ENCODE results near the gene ABI3BP. TPM values are rescaled to one million over a fixed set of nuclear protein-coding genes. Genes with fewer than 3 reads are reported as not detected.

The ABI3BP gene
- total and polyA plus RNA-seq, 9 donors, result 176 to 605 (median 300) TPM

DNA sequence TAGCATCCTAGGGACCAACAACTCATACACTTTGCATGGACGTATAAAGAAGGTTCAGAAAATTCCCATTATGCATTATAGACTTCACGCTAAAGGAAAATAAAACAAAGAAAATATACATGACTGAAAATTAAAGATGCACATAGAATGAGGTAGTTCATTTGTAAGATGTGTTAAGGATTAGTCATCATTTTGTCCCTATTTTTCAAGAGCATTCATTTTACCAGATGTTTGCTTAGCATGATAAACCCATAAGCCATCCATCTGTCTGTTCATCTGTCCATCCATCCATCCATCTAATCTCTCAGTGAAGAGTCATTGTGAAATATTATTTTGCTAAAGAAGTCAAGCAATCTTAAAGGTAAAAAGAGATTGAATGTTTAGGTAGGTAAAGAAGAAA is 203.6 kb downstream of the ABI3BP start:
- Histone ChIP-seq H3K4me1 (ENCODE audit: control insufficient read depth, insufficient read depth, low read length) (no peaks in the 10 kb centered on the region), H3K36me3 (ENCODE audit: control insufficient read depth, insufficient read depth, low read length) (peaks cover 6% of the 10 kb centered on the region), H3K9me3 (replicated peaks; ENCODE audit: control insufficient read depth, low read depth, low read length) (peaks cover 6% of the 10 kb centered on the region), H3K27ac (ENCODE audit: low read length) (no peak overlapping the region), H3K4me3 (ENCODE audit: low read length) (no peak overlapping the region), H3K27me3 (ENCODE audit: control insufficient read depth, insufficient read depth, low read length) (no peaks in the 10 kb centered on the region)
- no CpG with 5 or more reads among the region's 2 CpGs for WGBS (ENCODE audit: insufficient coverage)
- DNase-seq, result no peak

DNA sequence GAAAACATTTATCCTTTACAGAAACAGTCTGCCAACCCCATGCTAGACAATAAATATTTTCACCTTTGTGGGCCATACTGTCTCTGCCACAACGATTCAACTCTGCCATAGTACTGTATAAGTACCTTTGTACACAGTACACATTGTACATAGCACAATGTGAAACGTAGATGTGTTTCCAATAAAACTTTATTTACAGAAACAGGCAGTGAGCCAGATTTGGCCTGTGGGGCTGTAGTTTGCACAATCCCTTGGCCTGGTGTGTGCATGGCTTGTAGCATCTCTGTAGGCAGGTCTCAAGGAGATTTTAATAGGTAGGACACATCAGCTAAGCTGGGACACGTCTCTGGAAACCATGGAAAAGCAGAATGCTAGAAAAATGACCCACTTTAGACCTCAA is 209.6 kb downstream of the ABI3BP start:
- Histone ChIP-seq H3K27ac (ENCODE audit: low read length) (peak overlapping the region; percentile 78), H3K27me3 (ENCODE audit: control insufficient read depth, insufficient read depth, low read length) (no peaks in the 10 kb centered on the region), H3K4me1 (ENCODE audit: control insufficient read depth, insufficient read depth, low read length) (peaks cover 22% of the 10 kb centered on the region), H3K36me3 (ENCODE audit: control insufficient read depth, insufficient read depth, low read length) (peaks cover 11% of the 10 kb centered on the region), H3K4me3 (ENCODE audit: low read length) (no peak overlapping the region), H3K9me3 (replicated peaks; ENCODE audit: control insufficient read depth, low read depth, low read length) (peaks cover 6% of the 10 kb centered on the region)
- no peak for DNase-seq
- WGBS (ENCODE audit: insufficient coverage), result no CpG with 5 or more reads among the region's 3 CpGs

DNA sequence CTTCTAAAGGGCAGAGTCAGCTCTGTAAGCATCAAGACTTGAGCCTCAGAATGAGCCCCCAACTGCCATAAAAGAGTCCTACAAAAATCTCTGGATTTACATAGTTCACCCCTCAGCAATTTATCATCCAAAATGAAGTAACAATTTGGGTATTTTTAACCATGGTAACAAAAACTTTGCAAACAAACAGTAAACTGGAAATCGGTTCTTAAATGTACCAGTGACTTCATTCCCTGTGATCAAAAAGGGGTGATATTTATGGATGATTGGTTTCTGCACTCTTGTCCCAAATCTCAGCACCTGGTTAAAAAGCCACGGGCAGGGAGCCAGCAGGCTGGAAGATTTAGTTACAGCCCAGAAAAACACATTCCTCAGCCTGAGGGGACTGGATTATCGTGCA is 210.3 kb downstream of the ABI3BP start:
- H3K4me3 ChIP-seq (ENCODE audit: low read length), result no peak overlapping the region
- peaks cover 22% of the 10 kb centered on the region for H3K4me1 ChIP-seq (ENCODE audit: control insufficient read depth, insufficient read depth, low read length)
- H3K27ac ChIP-seq (ENCODE audit: low read length), result peak overlapping the region; percentile 78
- H3K36me3 ChIP-seq (ENCODE audit: control insufficient read depth, insufficient read depth, low read length), result peaks cover 10% of the 10 kb centered on the region
- no CpG with 5 or more reads among the region's 3 CpGs for WGBS (ENCODE audit: insufficient coverage)
- H3K27me3 ChIP-seq (ENCODE audit: control insufficient read depth, insufficient read depth, low read length), result no peaks in the 10 kb centered on the region
- DNase-seq, result peak; percentile 87
- peaks cover 6% of the 10 kb centered on the region for H3K9me3 ChIP-seq (replicated peaks; ENCODE audit: control insufficient read depth, low read depth, low read length)

DNA sequence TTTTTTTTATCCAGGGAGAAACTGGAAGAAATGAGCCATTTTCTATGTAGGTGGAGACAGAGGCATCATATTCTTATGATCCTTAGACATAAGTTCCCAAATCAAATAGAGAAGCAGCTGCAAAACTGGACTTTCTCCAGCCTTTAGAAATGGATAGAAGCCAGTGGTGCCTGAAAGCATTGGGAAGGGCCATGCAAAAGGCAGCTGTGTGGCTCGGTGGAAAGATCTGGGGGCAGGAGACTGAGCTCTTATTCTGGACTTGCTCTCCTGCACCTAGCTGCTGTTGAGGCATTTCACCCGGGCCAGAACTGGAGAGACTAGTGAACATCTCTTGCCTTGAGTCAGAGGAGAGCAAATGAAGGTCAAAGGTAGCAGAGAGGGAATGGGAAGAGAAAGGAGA is 210.9 kb downstream of the ABI3BP start:
- peak overlapping the region; percentile 78 for H3K27ac ChIP-seq (ENCODE audit: low read length)
- WGBS (ENCODE audit: insufficient coverage), result 14% methylated on average over 2 of the region's 2 CpGs
- peaks cover 6% of the 10 kb centered on the region for H3K9me3 ChIP-seq (replicated peaks; ENCODE audit: control insufficient read depth, low read depth, low read length)
- no peaks in the 10 kb centered on the region for H3K27me3 ChIP-seq (ENCODE audit: control insufficient read depth, insufficient read depth, low read length)
- H3K4me3 ChIP-seq (ENCODE audit: low read length), result no peak overlapping the region
- DNase-seq, result peak; percentile 93
- peaks cover 16% of the 10 kb centered on the region for H3K36me3 ChIP-seq (ENCODE audit: control insufficient read depth, insufficient read depth, low read length)
- H3K4me1 ChIP-seq (ENCODE audit: control insufficient read depth, insufficient read depth, low read length), result peaks cover 22% of the 10 kb centered on the region

DNA sequence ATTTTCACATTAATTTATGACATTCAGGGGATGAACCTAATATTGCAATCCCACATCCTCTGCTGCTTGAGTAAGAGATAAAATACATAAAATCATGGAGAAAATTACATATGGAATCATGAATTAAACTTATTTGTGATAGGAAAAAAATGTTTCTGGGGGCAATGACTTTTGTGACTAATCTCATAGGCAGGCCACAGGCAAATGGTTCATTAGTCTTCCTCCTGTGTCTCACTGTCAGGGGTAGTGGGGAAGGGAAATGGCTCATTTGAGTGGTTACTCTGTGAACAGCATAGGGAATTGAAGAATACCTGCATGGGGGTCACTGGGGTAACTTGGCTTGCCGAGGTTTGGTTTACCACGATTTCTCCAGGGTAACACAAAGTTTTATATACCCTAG is 211.9 kb downstream of the ABI3BP start:
- no peaks in the 10 kb centered on the region for H3K27me3 ChIP-seq (ENCODE audit: control insufficient read depth, insufficient read depth, low read length)
- WGBS (ENCODE audit: insufficient coverage), result no CpG with 5 or more reads among the region's 2 CpGs
- peaks cover 22% of the 10 kb centered on the region for H3K4me1 ChIP-seq (ENCODE audit: control insufficient read depth, insufficient read depth, low read length)

DNA sequence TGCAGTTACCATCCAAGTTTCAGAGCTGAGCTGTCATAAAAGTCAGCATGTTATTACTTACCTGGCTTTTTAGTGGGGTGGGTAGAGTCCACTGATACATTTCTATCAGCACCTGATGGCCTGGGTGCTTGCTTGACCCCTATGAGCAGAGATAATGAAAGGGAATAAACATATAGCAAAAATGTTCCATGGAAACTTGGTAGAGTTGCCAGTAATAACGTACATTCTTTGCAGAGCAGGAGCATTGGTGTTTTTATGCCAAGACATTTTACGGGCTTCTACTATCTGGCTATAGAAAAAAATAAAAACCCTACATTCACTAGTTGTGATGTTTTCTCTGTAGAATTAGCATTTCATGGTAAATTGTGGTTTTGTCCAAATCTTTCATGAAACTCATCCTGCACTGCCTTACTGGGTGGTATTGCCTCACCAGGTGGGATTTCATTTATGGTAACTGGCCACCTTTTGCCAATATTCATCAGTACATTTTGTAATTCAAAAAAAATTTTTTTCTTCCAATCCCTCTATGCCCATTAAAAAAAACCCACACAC is 213.1 kb downstream of the ABI3BP start:
- peaks cover 22% of the 10 kb centered on the region for H3K4me1 ChIP-seq (ENCODE audit: control insufficient read depth, insufficient read depth, low read length)
- no peak overlapping the region for H3K27ac ChIP-seq (ENCODE audit: low read length)
- H3K36me3 ChIP-seq (ENCODE audit: control insufficient read depth, insufficient read depth, low read length), result peaks cover 37% of the 10 kb centered on the region
- no peak overlapping the region for H3K4me3 ChIP-seq (ENCODE audit: low read length)
- no peaks in the 10 kb centered on the region for H3K9me3 ChIP-seq (replicated peaks; ENCODE audit: control insufficient read depth, low read depth, low read length)
- WGBS (ENCODE audit: insufficient coverage), result no CpG with 5 or more reads among the region's 2 CpGs
- peak; percentile 74 for DNase-seq
- no peaks in the 10 kb centered on the region for H3K27me3 ChIP-seq (ENCODE audit: control insufficient read depth, insufficient read depth, low read length)

More for the DNA sequence above, 211.9 kb downstream of the ABI3BP start:
- Histone ChIP-seq H3K27ac (ENCODE audit: low read length) (peak overlapping the region; percentile 78), H3K9me3 (replicated peaks; ENCODE audit: control insufficient read depth, low read depth, low read length) (peaks cover 6% of the 10 kb centered on the region), H3K36me3 (ENCODE audit: control insufficient read depth, insufficient read depth, low read length) (peaks cover 25% of the 10 kb centered on the region), H3K4me3 (ENCODE audit: low read length) (no peak overlapping the region)
- no peak for DNase-seq

DNA sequence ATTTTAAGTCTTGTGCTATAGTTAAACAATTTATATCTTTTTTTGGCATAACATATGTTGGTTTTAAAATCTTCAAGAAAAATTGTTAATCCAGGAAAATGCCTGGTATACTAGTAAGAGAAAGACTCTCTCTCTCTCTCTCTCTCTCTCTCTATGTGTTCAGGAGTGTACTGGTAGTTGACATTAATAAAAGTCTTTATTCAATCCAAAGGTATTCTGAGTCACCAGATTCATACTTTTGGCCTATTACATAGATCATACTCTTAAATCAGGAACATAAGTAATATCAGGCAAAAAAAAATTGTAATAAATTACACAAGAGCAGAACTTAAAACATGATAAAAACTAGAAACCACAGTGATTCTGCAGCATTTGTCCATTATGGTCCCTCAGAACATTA is 213.7 kb downstream of the ABI3BP start:
- Histone ChIP-seq H3K4me3 (ENCODE audit: low read length) (no peak overlapping the region), H3K27me3 (ENCODE audit: control insufficient read depth, insufficient read depth, low read length) (no peaks in the 10 kb centered on the region), H3K9me3 (replicated peaks; ENCODE audit: control insufficient read depth, low read depth, low read length) (no peaks in the 10 kb centered on the region), H3K27ac (ENCODE audit: low read length) (no peak overlapping the region), H3K36me3 (ENCODE audit: control insufficient read depth, insufficient read depth, low read length) (peaks cover 39% of the 10 kb centered on the region), H3K4me1 (ENCODE audit: control insufficient read depth, insufficient read depth, low read length) (peaks cover 22% of the 10 kb centered on the region)
- no peak for DNase-seq

DNA sequence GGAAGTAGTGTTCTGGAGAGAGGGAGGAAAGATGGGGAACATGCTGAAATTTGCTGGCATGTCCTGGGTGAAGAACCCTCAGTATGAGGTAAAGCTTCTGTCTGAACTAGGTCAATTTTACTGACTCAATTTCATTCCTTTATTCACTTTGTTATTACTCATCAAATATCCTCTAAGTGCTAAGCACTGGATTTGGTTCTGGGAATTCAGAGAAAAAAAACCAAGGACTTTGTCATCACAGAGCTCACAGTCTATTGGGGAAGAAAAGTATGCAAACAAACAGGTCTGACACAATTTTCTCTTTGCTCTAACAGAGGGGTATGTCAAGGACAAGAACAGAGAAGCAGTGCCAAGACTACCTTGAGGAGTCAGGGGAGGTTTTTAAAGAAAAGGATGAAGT is 215.9 kb downstream of the ABI3BP start:
- DNase-seq, result no peak

DNA sequence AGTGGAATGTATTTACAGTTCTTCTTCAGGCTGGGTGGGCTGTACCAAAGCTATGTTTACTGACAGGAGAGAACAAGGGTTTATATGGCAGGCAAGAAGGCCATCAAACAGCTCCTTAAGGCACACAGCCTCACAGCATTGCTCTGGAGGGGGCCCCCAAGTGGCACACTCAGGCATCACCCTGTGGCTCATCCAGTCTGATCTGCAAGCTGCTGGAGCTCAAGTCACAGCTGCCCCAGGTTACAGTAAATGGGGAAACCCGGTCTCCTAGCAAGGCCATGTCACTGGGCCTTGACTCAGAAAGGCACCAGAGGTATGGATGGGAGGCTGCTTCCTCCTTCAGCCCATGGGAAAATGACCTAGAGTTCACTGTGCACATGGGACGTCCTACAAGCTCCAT is 216.5 kb downstream of the ABI3BP start:
- no peak for DNase-seq
- Histone ChIP-seq H3K4me3 (ENCODE audit: low read length) (no peak overlapping the region), H3K4me1 (ENCODE audit: control insufficient read depth, insufficient read depth, low read length) (peaks cover 4% of the 10 kb centered on the region), H3K27me3 (ENCODE audit: control insufficient read depth, insufficient read depth, low read length) (no peaks in the 10 kb centered on the region), H3K27ac (ENCODE audit: low read length) (no peak overlapping the region), H3K9me3 (replicated peaks; ENCODE audit: control insufficient read depth, low read depth, low read length) (no peaks in the 10 kb centered on the region), H3K36me3 (ENCODE audit: control insufficient read depth, insufficient read depth, low read length) (peaks cover 38% of the 10 kb centered on the region)
- WGBS (ENCODE audit: insufficient coverage), result 63% methylated on average over 1 of the region's 2 CpGs

More for the DNA sequence above, 215.9 kb downstream of the ABI3BP start:
- Histone ChIP-seq H3K4me3 (ENCODE audit: low read length) (no peak overlapping the region), H3K27me3 (ENCODE audit: control insufficient read depth, insufficient read depth, low read length) (no peaks in the 10 kb centered on the region), H3K4me1 (ENCODE audit: control insufficient read depth, insufficient read depth, low read length) (peaks cover 8% of the 10 kb centered on the region), H3K9me3 (replicated peaks; ENCODE audit: control insufficient read depth, low read depth, low read length) (no peaks in the 10 kb centered on the region), H3K36me3 (ENCODE audit: control insufficient read depth, insufficient read depth, low read length) (peaks cover 38% of the 10 kb centered on the region), H3K27ac (ENCODE audit: low read length) (no peak overlapping the region)

DNA sequence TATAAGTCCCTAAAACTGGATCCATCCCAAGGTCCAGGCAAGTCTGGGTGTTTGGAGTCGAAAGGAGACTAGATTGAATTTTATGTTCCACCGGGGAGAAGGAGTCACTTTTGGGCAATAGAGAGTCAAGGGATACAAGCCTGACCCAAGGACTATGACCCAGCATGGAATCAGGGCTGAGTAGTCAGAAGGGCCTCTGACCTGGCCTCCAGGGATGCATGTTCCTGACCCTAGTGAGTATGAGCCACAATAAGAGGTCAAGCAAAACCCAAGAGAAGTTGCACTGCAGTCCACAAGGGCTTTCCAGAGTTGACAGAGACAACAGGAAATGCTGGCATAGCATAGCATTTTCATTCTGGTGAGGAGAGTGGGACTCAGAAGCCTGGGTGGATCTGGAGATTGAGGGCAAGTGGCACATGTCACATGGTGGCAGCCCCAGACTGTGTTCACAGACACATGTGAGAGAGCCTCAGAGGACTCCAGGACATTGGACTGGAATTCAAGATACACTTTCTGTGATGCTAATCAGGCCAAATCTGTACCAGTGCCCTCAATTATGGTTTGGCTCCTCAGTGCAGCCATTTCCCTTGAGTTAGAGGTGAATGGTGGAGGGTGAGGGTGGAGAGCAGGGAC is 217.0 kb downstream of the ABI3BP start:
- Histone ChIP-seq H3K36me3 (ENCODE audit: control insufficient read depth, insufficient read depth, low read length) (peaks cover 38% of the 10 kb centered on the region), H3K27ac (ENCODE audit: low read length) (no peak overlapping the region), H3K4me3 (ENCODE audit: low read length) (no peak overlapping the region), H3K27me3 (ENCODE audit: control insufficient read depth, insufficient read depth, low read length) (no peaks in the 10 kb centered on the region), H3K4me1 (ENCODE audit: control insufficient read depth, insufficient read depth, low read length) (no peaks in the 10 kb centered on the region), H3K9me3 (replicated peaks; ENCODE audit: control insufficient read depth, low read depth, low read length) (no peaks in the 10 kb centered on the region)
- WGBS (ENCODE audit: insufficient coverage), result 92% methylated on average over 2 of the region's 2 CpGs
- no peak for DNase-seq

DNA sequence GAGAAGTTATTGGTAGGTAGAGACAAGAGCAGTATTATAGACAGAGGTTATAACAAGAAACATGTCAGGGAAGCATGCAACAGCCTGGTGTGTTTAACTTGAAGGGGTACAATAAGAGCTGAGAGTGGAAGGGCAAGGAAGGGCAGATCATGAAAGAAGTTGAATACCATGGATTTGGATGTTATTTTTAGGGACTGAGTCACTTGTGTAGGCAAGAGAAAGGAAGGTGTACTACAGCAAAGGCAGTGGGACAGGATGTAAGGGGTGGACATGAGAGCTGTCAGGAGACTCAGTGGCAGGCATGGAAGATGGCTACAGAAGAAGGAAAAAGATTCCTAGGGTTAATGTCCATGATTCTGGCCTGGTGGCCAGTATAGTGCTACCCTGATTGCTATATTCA is 217.6 kb downstream of the ABI3BP start:
- no peak for DNase-seq
- H3K9me3 ChIP-seq (replicated peaks; ENCODE audit: control insufficient read depth, low read depth, low read length), result no peaks in the 10 kb centered on the region
- H3K4me1 ChIP-seq (ENCODE audit: control insufficient read depth, insufficient read depth, low read length), result no peaks in the 10 kb centered on the region
- H3K4me3 ChIP-seq (ENCODE audit: low read length), result no peak overlapping the region
- no peak overlapping the region for H3K27ac ChIP-seq (ENCODE audit: low read length)
- H3K36me3 ChIP-seq (ENCODE audit: control insufficient read depth, insufficient read depth, low read length), result peaks cover 39% of the 10 kb centered on the region
- no peaks in the 10 kb centered on the region for H3K27me3 ChIP-seq (ENCODE audit: control insufficient read depth, insufficient read depth, low read length)
